Measurements from ENCODE around the gene FAM161B. TPM values are rescaled to one million over a fixed set of nuclear protein-coding genes. Genes with fewer than 3 reads are reported as not detected.

The FAM161B gene
- total RNA-seq, 2 donors from 2014 or later, result 0.97 to 1.3 TPM

- Mint-ChIP-seq H3K27ac (no peak overlapping the region), H3K4me1 (no peaks in the 10 kb centered on the region), H3K27me3 (ENCODE audit: insufficient read depth) (no peaks in the 10 kb centered on the region), H3K4me3 (no peak overlapping the region), H3K36me3 (ENCODE audit: low read depth) (peaks cover 49% of the 10 kb centered on the region), H3K9me3 (no peaks in the 10 kb centered on the region)
- H3K4me1 ChIP-seq (ENCODE audit: control insufficient read depth, insufficient read depth, low read length), result no peaks in the 10 kb centered on the region
- DNase-seq, result no peak
- 92 to 94% methylated on average over 3 to 5 of the region's 5 CpGs for WGBS, 2 experiments (ENCODE audit: insufficient coverage in 1 of 2, insufficient read length in 1 of 2)
- H3K9ac ChIP-seq (ENCODE audit: extremely low read depth, low read length, poor library complexity, severe bottlenecking), result no peak overlapping the region
- H3K27ac ChIP-seq (ENCODE audit: low read depth, low read length), result no peak overlapping the region
- H3K4me3 ChIP-seq (ENCODE audit: low read length), result no peak overlapping the region
- H3K36me3 ChIP-seq (ENCODE audit: control insufficient read depth, insufficient read depth, low read length), result peaks cover 44% of the 10 kb centered on the region
- H3K9me3 ChIP-seq (ENCODE audit: control insufficient read depth, low read length), result no peaks in the 10 kb centered on the region
- H3K27me3 ChIP-seq (ENCODE audit: control insufficient read depth, insufficient read depth, low read length, poor library complexity, severe bottlenecking), result no peaks in the 10 kb centered on the region
- no peak for TF ChIP-seq CTCF (conservative IDR thresholded peaks at IDR 0.05)
These were observed 5.8 kb upstream of the FAM161B start for GRCh38 chr14:73955674-73956073.

- H3K36me3 ChIP-seq (ENCODE audit: control insufficient read depth, insufficient read depth, low read length), result peaks cover 34% of the 10 kb centered on the region
- 100% methylated on average over 1 of the region's 1 CpG for WGBS, 2 experiments (ENCODE audit: insufficient coverage in 1 of 2, insufficient read length in 1 of 2)
- no peak overlapping the region for H3K9ac ChIP-seq (ENCODE audit: extremely low read depth, low read length, poor library complexity, severe bottlenecking)
- no peak overlapping the region for H3K4me3 ChIP-seq (ENCODE audit: low read length)
- Mint-ChIP-seq H3K9me3 (no peaks in the 10 kb centered on the region), H3K4me1 (peaks cover 2% of the 10 kb centered on the region), H3K36me3 (ENCODE audit: low read depth) (peaks cover 33% of the 10 kb centered on the region), H3K4me3 (no peak overlapping the region), H3K27me3 (ENCODE audit: insufficient read depth) (no peaks in the 10 kb centered on the region), H3K27ac (no peak overlapping the region)
- peaks cover under 1% of the 10 kb centered on the region for H3K27me3 ChIP-seq (ENCODE audit: control insufficient read depth, insufficient read depth, low read length, poor library complexity, severe bottlenecking)
- no peak for TF ChIP-seq CTCF (conservative IDR thresholded peaks at IDR 0.05)
- no peak for DNase-seq
- no peaks in the 10 kb centered on the region for H3K9me3 ChIP-seq (ENCODE audit: control insufficient read depth, low read length)
- H3K27ac ChIP-seq (ENCODE audit: low read depth, low read length), result no peak overlapping the region
- no peaks in the 10 kb centered on the region for H3K4me1 ChIP-seq (ENCODE audit: control insufficient read depth, insufficient read depth, low read length)
These were observed 3.8 kb upstream of the FAM161B start for GRCh38 chr14:73953731-73954130.

- 90 to 91% methylated on average over 2 to 4 of the region's 4 CpGs for WGBS, 2 experiments (ENCODE audit: insufficient coverage in 1 of 2, insufficient read length in 1 of 2)
- TF ChIP-seq CTCF (conservative IDR thresholded peaks at IDR 0.05), result no peak
- DNase-seq, result no peak
- Mint-ChIP-seq H3K36me3 (ENCODE audit: low read depth) (no peaks in the 10 kb centered on the region), H3K27ac (no peak overlapping the region), H3K27me3 (ENCODE audit: insufficient read depth) (peaks cover 61% of the 10 kb centered on the region), H3K4me3 (no peak overlapping the region), H3K4me1 (no peaks in the 10 kb centered on the region), H3K9me3 (no peaks in the 10 kb centered on the region)
- H3K9ac ChIP-seq (ENCODE audit: extremely low read depth, low read length, poor library complexity, severe bottlenecking), result no peak overlapping the region
- H3K4me1 ChIP-seq (ENCODE audit: control insufficient read depth, insufficient read depth, low read length), result no peaks in the 10 kb centered on the region
- no peak overlapping the region for H3K4me3 ChIP-seq (ENCODE audit: low read length)
- no peaks in the 10 kb centered on the region for H3K36me3 ChIP-seq (ENCODE audit: control insufficient read depth, insufficient read depth, low read length)
- H3K9me3 ChIP-seq (ENCODE audit: control insufficient read depth, low read length), result no peaks in the 10 kb centered on the region
- peaks cover 78% of the 10 kb centered on the region for H3K27me3 ChIP-seq (ENCODE audit: control insufficient read depth, insufficient read depth, low read length, poor library complexity, severe bottlenecking)
- H3K27ac ChIP-seq (ENCODE audit: low read depth, low read length), result no peak overlapping the region
These were observed 4.7 kb downstream of the FAM161B start for GRCh38 chr14:73945159-73945670.

Data from endodermal cell (in vitro differentiated cells).